Activated effector memory CD4-positive, alpha-beta T cell treated with Interleukin-2 at 50 U/mL for 16 hours (primary cell): ENCODE measurements around the gene ASCC1.
"Not testable (repeated sequence)": the region's sequence is repeated elsewhere in the genome, so short reads cannot be mapped to it uniquely, and the experiment has no call there.

ENCODE experiments used
- DNase-seq: peaks from one replicate; pipeline ENCODE4 v3.0.0-alpha.2; 2020

ASCC1 gene

GRCh38 chr10:72248468-72249151 lies 32.5 kb upstream of the ASCC1 start:
- DNase-seq: peak; percentile 62

GRCh38 chr10:72245949-72246525 lies 30.0 kb upstream of the ASCC1 start:
- no peak for DNase-seq

GRCh38 chr10:72244573-72245038 lies 28.5 kb upstream of the ASCC1 start:
- no peak for DNase-seq

- no peak for DNase-seq
Observed at GRCh38 chr10:72243822-72244437, 27.9 kb upstream of the ASCC1 start.

- no peak for DNase-seq
Observed at GRCh38 chr10:72242675-72243074, 26.6 kb upstream of the ASCC1 start.

- no peak for DNase-seq
Observed at GRCh38 chr10:72241691-72242252, 25.7 kb upstream of the ASCC1 start.

- DNase-seq: no peak
Observed at GRCh38 chr10:72240371-72240770, 24.3 kb upstream of the ASCC1 start.

GRCh38 chr10:72239409-72239808 lies 23.3 kb upstream of the ASCC1 start:
- DNase-seq: no peak

GRCh38 chr10:72238392-72239175 lies 22.5 kb upstream of the ASCC1 start:
- no peak for DNase-seq

- DNase-seq: no peak
Observed at GRCh38 chr10:72235544-72236279, 19.6 kb upstream of the ASCC1 start.

- no peak for DNase-seq
Observed at GRCh38 chr10:72234560-72235095, 18.6 kb upstream of the ASCC1 start.

- DNase-seq: no peak
Observed at GRCh38 chr10:72233621-72234020, 17.5 kb upstream of the ASCC1 start.

- no peak for DNase-seq
Observed at GRCh38 chr10:72229261-72230251, 13.5 kb upstream of the ASCC1 start.

- no peak for DNase-seq
Observed at GRCh38 chr10:72228318-72228751, 12.3 kb upstream of the ASCC1 start.

- no peak for DNase-seq
Observed at GRCh38 chr10:72227826-72228225, 11.8 kb upstream of the ASCC1 start.

GRCh38 chr10:72226418-72227027 lies 10.4 kb upstream of the ASCC1 start:
- DNase-seq: no peak

GRCh38 chr10:72224191-72224590 lies 8.1 kb upstream of the ASCC1 start:
- DNase-seq: not testable (repeated sequence)

GRCh38 chr10:72223743-72224101 lies 7.6 kb upstream of the ASCC1 start:
- no peak for DNase-seq

- DNase-seq: no peak
Observed at GRCh38 chr10:72221278-72221677, 5.2 kb upstream of the ASCC1 start.

GRCh38 chr10:72220637-72221036 lies 4.6 kb upstream of the ASCC1 start:
- DNase-seq: no peak
